Purkinje cell (primary cell): ENCODE measurements around the gene CFAP157. TPM values are rescaled to one million over a fixed set of nuclear protein-coding genes. Genes with fewer than 3 reads are reported as not detected.

Source experiments
- polyA plus RNA-seq: library from polyadenylated mRNA; unstranded; fragments of >200 nt; fragmentation: Nextera tagmentation; gene quantifications from 2 replicates; pipeline ENCODE4 v1.2.1, GENCODE V29; 2014

CFAP157 gene
- polyA plus RNA-seq = not detected in 2 replicates

GRCh38 chr9:127706836-127707241, at the start of gene CFAP157:
TSS of gene CFAP157 (plus strand) at chr9:127706988. CDS start at chr9:127707032, 44 bp downstream.

GRCh38 chr9:127715470-127716337, 8.9 kb downstream of the CFAP157 start, which contains the start of the genes PTRH1 and TTC16:
TSS of gene PTRH1 (minus strand) at chr9:127715663. CDS start at chr9:127715639, 24 bp downstream.
TSS of gene TTC16 (plus strand) at chr9:127716079. CDS start at chr9:127716146, 67 bp downstream.

GRCh38 chr9:127734747-127735529, 28.1 kb downstream of the CFAP157 start, which contains the start of gene TOR2A:
TSS of gene TOR2A (minus strand) at chr9:127735294. CDS start at chr9:127735270, 24 bp downstream.

Other genes starting within 250 kb of the CFAP157 start
- gene STXBP1, start 94.7 kb upstream of the CFAP157 start, polyA plus RNA-seq = 125 and 169 TPM in 2 replicates
- gene PTRH1, start 8.7 kb downstream of the CFAP157 start, polyA plus RNA-seq = 1.4 and 5.5 TPM in 2 replicates
- not detected in 2 replicates for gene TTC16, start 9.1 kb downstream of the CFAP157 start, polyA plus RNA-seq
- 1.9 and 2.4 TPM in 2 replicates for gene TOR2A, start 28.3 kb downstream of the CFAP157 start, polyA plus RNA-seq
- 1.3 TPM in 1 of 2 replicates, not detected in the other for gene SH2D3C, start 71.7 kb downstream of the CFAP157 start, polyA plus RNA-seq
- 4.6 and 9.2 TPM in 2 replicates for gene CDK9, start 79.0 kb downstream of the CFAP157 start, polyA plus RNA-seq
- gene FPGS, start 95.9 kb downstream of the CFAP157 start, polyA plus RNA-seq = 1.7 and 3.1 TPM in 2 replicates
- gene ENG, start 147.7 kb downstream of the CFAP157 start, polyA plus RNA-seq = 0.08 TPM in 1 of 2 replicates, not detected in the other
- 86.9 and 113 TPM in 2 replicates for gene AK1, start 170.7 kb downstream of the CFAP157 start, polyA plus RNA-seq
- gene ST6GALNAC6, start 192.6 kb downstream of the CFAP157 start, polyA plus RNA-seq = 2.7 and 6.1 TPM in 2 replicates
- gene ST6GALNAC4, start 210.1 kb downstream of the CFAP157 start, polyA plus RNA-seq = 1.7 TPM in 2 replicates
- gene PIP5KL1, start 223.8 kb downstream of the CFAP157 start, polyA plus RNA-seq = not detected in 2 replicates
- 13.0 and 32.8 TPM in 2 replicates for gene DPM2, start 230.9 kb downstream of the CFAP157 start, polyA plus RNA-seq